HG02588 (cell line): ENCODE data around the gene CPVL.

Experiments
- ATAC-seq: cut with Tn5 transposase; IDR thresholded peaks from one replicate; pipeline ENCODE4 v1.9.1; 2021; ENCODE audit warnings: mild to moderate bottlenecking, moderate library complexity; ENCODE audit not compliant: unreplicated experiment

CPVL gene

DNA sequence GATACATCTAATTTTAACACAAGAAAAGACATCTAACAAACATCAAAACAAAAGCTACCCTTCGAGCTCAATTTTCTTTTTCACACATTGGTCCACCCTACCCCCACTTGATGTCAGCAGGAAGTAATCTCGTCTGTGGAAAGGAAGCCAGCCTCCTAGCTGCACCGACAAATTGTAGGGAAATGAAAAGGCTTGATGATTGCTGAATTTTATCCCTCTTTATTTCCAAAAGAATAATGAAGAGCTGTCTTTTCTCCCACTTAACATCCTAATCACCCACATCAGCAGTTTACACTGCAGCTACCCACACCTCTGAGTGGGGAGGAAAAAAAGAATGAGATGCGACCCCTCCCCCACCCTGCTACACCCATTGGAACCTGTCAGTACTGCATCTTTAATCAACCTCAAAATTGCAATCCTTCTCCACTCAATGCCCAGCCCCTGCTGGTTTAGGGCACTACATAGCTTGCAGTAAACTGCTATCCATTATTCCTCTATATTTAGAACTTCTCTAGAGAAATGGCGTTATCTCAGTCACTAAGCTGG, 10.6 kb upstream of the CPVL start:
- no peak for ATAC-seq

DNA sequence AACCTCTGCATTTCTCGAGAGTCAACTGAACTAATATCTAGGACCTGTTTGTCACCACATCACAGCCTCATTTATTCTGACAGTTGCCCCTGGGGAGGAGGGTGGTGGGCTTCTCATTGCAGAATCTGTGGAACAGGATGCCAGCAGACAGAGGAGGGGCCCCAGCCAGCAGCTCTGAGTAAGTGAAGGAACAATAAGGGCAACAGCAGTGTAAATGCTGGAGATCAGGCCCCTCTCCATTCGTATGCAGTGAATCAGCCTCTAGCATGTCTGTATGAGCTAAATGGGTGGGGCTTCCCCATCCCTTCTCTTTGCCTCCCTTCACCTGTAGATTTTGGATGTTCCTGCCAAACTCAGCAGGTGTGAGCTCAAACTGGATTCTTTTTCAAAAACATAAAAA, 7.7 kb upstream of the CPVL start:
- no peak for ATAC-seq

DNA sequence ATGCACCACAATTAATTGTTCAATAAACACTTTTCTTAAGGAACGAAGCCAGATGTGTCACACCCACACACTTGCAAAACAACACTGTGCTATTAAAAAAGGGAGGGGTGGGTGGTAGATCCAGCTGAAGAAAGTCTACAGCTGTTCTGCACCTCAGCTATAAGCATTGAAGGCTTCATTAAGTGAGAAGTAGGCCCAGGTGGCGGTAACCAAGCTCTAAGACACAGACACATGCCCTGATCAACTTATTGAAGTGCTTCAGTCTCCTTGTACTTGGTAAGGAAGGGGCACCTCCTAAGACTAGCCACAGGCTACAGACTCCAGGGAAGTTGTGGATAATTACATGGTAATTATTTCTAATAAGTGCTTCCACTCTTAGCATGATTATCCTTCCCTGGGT, 4.5 kb upstream of the CPVL start:
- no peak for ATAC-seq

DNA sequence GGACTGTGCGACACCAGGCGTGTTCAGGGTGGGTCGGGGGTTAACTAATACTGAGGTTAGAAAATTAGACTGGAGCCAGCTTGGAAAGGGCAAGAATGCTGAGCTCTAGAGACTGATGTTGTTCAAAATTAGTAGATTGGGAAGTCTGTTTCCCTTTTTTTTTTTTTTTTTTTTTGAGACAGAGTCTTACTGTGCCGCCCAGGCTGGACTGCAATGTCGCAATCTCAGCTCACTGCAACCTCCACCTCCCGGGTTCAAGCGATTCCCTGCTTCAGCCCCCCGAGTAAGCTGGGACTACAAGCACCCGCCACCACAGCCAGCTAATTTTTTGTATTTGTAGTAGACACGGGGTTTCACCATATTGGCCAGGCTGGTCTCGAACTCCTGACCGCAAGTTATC, 2.7 kb upstream of the CPVL start:
- no peak for ATAC-seq

DNA sequence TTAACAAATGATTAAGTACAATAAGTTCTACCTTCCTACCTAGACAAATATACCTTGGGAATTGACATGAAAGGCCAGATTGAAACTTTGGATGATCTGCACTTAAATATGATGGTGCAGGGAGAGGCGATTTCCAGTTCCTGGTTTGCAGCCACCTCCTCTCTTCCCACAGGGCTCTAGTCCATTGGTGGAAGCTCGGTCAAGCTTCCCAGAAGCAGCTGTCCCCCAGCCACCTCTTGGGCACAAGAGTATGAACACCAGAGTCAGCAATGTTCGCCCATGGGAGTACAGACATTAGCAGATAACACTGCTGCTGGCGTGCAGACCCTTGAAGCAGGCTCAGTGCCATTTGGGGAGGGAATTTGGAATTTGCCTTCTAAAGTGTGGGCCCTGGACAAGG, 1.5 kb upstream of the CPVL start:
- no peak for ATAC-seq

DNA sequence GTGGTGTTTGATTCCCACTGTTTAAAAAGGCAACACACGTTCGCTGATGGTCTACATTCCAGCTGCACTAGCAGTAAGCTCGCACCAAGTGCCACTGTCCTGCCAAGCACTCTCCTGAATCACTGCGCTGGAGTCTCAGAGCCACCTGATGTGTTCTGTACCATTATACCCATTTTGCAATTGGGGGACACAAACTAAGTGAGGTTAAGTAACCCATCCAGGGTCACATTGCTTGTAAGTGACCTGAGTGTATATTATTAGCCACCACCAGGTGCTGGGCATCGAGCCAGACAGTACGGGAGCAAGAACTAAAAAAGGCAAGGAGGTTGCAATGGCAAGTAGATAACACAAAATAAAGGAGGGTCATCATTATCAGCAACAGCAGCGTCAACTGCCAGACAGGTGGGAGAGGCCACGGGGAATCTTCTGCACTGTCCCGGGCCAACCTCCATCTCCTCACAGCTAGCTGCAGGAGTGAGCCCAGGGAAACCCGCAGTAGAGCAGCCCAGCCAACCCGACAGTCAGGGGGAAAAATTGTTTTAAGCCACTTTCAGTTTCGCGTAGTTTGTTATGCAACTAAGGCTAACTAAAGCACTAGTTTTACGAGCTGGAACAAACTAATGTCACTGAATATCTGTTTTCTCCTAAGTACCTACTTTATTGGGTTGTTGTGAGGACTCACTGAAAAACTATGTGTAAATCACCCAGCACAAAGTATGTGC, 712 bp upstream of the CPVL start:
- no peak for ATAC-seq

DNA sequence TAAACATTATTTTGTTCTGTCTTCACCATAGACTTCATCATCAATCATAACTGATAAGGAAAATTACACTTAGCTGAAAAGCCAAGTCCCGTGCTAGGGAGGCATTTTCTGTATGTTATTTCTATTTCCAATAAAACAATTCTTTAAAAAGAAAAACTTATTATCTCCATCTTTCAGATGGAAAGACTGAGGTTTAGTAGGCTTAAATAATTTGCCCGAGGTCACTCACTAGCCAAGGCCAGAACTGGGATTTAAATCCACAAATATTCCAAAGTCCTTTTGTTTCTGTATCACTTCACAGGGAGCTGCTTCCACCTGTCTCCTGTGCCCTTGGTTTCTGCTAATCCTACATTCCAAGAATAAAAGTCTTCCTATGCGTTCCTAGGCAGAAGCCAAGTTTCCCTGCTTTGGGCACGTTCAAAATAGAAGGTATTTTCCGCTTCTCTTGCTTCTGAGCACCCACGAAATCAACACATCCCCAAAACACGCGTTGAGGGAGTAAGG, 732 bp downstream of the CPVL start:
- no peak for ATAC-seq

DNA sequence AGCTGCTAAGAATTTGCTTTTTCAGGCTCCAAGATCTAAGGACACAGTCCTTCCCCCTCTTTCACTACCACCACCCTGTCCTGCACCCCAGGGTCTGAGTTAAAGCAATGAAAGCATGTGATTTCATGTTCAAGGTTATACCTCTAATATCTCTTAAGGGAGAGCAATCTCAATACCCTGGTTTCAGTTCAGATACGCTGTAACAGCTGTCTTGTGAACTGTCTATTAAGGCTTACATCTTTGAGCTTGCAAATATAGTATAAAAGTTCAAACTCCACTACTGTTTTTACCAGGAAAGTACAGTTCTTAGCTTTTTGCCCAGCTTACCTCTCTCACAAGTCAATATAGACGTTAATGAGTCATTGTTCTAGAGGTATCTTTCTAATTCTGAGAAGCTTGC, 2.6 kb downstream of the CPVL start:
- ATAC-seq, result no peak

DNA sequence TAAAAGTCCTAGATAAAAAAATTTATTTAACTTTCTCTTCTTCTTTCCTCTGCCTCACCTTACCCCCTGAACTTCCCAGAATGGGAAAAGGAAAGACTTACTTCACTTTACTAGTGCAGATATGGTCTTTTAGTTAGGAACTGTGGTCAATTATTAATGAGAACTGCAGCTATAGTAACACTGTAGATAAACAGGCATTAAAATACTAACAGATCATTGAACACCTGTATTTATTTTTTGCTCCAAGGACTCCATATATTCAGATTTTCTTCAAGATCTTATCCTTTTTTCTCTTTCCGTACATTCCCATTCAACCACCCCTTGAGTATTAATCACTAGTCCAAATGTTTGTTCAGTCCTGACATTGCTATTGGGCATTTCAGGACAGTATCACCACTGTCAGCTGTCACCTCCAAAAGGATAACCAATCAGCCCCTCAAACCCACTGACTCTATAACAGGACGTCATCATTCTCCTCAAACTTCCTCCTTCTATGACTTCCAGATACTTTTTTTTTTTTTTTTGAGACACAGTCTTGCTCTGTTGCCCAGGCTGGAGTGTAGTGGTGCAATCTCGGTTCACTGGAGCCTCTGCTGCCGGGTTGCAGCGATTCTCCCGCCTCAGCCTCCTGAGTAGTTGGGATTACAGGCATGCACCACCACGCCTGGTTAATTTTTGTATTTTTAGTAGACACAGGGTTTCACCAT, 4.2 kb downstream of the CPVL start:
- no peak for ATAC-seq

DNA sequence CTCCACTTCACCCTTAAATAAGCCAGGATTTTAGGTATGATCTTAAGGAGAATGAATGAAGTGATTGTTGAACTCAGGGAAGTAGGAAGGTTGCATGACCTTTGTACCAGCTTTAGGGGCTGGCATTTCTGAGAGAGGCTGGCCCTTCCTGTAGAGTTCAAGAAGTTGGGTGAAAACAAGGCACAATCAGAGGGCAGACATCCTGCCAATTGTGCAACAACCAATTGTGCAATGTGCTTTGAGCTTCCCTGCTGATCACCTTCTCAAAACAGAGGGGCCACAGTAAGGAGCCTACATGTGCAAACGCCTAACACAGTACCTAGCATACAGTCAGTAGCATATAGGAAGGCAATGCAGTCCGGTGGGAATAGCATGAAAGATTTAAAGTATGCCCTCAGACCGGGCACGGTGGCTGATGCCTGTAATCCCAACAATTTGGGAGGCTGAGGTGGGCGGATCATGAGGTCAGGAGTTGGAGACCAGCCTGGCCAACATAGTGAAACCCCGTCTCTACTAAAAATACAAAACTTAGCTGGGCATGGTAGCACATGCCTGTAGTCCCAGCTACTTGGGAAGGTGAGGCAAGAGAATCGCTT, 5.4 kb downstream of the CPVL start:
- no peak for ATAC-seq

DNA sequence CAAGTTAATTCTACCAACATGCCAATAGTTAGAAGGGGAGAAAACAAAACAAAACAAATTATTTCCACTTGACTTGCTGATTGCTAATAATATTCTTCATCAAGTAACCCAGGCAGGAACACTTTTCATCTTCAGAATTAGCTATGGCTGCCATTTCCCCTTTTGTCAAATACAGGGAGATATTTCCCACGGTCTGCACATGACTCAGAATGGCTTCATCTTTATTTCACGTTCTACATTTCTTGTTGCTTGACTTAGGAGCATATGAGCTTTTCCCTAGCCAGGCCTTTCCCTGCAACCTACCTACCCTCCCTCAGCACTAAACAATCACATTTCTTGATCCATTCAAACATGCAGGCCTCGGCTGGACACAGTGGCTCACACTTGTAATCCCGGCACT, 6.5 kb downstream of the CPVL start:
- ATAC-seq, result no peak

DNA sequence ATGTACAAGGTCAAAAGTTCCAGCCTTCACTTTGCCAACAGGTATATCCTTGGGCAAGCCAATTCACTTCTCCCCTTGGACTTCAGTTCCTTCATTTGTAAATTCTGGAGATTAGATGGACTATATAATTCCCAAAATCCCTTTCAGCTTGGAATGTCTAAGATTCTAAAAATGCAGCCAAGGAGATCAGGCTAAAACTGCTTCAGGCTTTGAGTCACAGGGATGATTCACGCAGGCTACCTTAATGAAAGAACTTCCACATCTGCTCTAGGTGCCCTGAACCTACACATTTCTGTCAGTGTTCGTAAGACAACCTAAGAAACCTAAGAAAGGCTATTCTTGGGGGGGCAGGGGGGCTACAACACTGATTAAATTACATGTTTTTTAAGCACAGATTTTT, 7.1 kb downstream of the CPVL start:
- no peak for ATAC-seq

DNA sequence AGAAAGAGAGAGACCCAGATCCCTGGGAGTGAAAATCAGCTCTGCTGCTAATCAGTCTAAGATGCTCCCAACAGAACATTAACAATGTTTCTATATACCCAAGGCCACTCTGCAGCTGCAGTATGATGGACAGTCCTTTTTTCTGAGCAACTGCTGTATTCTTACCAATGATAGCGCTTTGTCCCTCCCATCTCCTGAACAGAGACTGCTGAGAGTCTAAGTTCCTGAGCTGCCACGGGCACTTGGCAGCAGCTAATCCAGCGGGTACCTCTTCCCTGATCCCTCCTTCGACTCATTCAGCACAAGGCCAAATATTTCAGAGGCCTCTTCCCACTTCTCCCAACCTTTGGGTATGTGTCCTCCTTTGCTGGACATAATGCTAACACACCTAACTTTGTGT, 7.7 kb downstream of the CPVL start:
- ATAC-seq, result no peak

DNA sequence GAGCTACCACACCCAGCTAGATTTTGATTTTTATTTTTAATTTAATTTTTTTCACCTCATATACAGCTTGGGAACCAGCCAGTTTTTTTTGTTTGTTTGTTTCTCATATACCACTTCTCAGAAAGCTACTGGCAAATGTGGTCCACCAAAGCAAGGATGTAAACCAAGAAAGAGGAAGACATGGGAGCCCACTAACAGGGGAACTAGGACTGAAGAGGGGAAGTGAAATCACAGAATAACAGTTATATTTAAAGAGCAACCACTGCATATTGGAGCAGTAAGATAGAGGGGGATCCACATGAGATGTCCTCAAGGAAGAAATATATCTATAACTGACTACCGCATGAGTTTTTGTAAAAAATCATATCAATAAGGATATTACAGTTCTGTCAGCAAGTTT, 10.5 kb downstream of the CPVL start:
- ATAC-seq, result no peak

DNA sequence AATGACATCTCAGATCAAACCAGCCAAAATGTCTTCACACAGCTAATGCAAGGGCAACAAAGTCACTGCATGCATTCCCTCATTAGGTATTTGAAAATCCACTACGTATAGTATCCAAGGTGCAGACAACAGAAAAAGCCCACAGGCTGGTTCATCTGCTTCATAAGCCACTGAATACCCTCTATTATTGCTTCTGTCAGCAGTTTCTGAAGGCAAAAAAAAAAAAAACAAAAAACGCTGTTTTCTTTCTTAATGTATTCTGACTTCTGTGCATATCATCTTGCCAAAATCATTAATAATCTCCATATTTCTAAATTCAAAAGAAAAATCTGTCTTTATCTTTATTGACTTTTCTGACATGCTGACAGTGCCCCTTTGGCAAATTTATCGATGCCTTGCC, 13.4 kb downstream of the CPVL start:
- no peak for ATAC-seq

DNA sequence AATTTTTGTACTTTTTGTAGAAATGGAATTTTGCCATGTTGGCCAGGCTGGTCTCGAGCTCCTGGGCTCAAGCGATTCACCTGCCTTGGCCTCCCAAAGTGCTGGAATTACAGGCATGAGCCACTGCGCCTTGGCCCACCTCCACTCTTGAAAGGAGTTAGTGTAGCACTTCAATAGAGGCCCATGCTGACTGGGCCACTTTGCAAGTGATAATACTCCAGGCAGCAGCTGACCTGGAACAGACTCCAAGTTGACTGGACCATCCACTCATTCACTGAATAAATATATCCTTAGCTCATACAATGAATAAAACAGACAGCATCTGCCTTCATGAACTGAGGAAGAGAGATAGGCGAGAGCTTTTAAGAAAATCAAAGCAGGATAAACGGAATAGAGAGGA, 14.7 kb downstream of the CPVL start:
- ATAC-seq, result no peak

DNA sequence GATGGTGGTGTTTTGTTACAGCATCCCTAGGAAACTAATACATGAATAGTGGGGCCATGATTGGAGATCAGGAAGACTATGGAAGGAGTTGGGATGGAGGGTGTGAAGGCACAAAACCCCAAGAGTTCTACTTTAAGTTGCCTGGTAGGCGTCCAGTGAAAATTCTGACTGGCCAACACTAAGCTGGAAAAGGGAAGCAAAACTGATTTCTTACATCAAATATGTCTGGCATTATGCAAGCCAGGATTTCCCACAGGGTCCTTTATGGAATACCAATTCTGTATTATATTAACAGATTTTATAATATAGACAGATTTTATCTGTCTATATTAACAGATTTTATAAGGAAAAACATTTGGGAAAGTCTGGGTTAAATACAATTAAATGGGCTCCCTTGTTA, 16.2 kb downstream of the CPVL start:
- no peak for ATAC-seq

DNA sequence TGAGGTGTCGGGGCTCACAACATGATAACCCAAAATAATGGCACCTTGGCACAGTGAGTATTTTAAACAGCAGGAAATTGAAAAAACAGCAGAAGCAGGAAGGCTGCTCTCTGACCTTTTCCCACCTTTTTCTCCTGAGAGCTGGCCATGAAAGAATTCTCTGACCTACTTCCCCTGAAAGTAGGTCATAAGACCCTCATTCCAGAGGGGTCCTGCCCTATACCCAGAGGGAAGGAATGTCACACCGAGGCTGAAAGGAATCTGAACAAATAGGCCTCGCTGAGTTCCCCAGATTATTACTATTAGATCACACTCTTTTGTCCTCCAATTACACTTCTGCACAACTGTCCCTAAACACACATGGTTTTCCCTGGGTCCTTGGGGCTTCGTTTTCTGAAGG, 18.8 kb downstream of the CPVL start:
- no peak for ATAC-seq

DNA sequence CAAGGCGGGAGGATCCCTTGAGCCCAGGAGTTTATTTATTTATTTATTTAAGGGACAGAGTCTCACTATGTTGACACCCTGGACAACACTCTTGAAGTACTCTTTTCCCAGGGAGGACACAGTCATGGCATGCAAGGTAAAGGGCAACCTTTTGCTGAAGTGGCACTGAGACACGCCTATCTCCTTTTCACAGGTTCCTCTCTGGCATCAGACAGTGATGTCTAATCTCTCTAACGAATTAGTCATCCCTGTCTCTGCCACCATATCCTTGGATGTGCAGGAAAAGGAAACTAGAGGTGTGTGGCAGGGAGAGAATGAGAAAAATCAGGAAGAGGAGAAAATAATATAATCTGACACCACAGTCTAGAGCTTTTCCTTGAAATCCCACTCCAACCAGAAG, 19.5 kb downstream of the CPVL start:
- ATAC-seq, result no peak

DNA sequence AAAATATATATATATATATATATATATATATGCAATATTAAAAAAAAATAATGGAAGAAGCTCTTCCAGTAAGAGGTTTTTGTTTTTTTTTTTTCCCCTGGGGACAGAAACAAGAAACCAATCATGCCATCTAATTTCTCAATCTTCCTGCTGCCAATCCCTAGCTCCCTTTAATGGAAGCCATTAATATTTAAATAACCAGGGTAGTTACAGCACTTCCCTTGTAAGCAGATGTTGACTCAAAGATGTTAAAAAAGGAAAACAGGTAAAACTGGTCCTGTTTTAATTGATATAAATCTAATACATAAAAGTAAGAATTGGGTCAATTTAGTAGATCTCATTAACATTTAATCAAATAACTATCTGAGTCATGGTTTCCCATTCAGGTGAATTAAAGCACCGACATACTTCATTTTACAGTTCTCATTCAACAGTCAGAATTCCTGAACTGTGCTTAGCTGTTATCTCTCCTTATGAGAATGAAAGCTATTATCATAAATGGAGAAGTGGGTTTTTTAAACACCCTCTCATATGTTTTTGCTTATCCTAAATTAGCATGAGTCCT, 22.6 kb downstream of the CPVL start:
- ATAC-seq, result no peak

DNA sequence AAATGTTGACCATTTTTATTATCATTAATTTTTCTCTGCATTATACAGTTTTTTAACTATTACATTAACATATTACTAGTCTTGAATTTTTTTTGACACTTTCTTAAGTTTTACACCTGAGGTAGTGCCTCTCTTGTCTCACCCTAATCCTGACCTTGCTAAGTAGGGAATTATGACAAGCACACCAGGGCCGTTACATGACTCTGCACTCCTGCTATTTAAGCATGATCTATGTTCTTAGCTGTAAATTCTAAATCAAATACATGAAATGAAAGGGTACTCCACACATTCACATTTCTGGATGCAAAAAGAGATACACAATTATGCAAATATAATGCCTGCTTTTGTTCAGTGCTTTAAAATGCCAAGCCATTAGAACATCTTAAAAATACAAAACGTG, 23.6 kb downstream of the CPVL start:
- ATAC-seq, result no peak

DNA sequence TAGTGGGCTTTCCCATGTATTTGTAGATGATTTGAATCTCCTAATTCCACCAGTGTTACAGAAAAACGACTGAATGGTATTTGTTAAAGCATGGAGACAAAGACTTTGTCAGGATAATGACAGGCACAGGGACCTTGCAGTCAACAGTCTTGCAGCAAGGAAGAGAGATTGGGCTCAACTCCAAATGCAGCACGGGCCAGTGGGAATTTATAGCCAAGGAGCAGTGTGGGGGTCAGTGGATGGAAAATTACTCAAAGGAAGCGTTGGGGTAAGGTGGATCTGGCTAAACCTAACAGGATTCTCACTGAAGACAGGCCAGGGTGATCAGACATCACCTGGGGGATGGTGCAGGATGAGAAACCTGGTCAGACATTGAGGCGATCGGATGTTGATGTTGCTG, 24.3 kb downstream of the CPVL start:
- ATAC-seq, result no peak
